Retina (tissue), 1 donor: Measurements from ENCODE around the gene CCL5.
"Not testable (repeated sequence)": the region's sequence is repeated elsewhere in the genome, so short reads cannot be mapped to it uniquely, and the experiment has no call there.

Experiments
- DNase-seq: peaks from one replicate; pipeline ENCODE4 v3.0.0-alpha.2; 2016

Gene CCL5

GRCh38 chr17:35898283-35899070 is 18.3 kb upstream of the CCL5 start:
- no peak for DNase-seq

GRCh38 chr17:35897772-35898171 is 17.6 kb upstream of the CCL5 start:
- not testable (repeated sequence) for DNase-seq

GRCh38 chr17:35895636-35896587 is 15.8 kb upstream of the CCL5 start:
- DNase-seq = no peak

- no peak for DNase-seq
Measured at GRCh38 chr17:35894206-35894605, 14.0 kb upstream of the CCL5 start.

- DNase-seq = no peak
Measured at GRCh38 chr17:35893751-35894150, 13.6 kb upstream of the CCL5 start.

- DNase-seq = no peak
Measured at GRCh38 chr17:35892091-35893035, 12.2 kb upstream of the CCL5 start.

- no peak for DNase-seq
Measured at GRCh38 chr17:35891269-35891668, 11.1 kb upstream of the CCL5 start.

- no peak for DNase-seq
Measured at GRCh38 chr17:35890774-35891155, 10.6 kb upstream of the CCL5 start.

- no peak for DNase-seq
Measured at GRCh38 chr17:35889818-35890773, 9.9 kb upstream of the CCL5 start.

GRCh38 chr17:35889241-35889640 is 9.1 kb upstream of the CCL5 start:
- no peak for DNase-seq

GRCh38 chr17:35878361-35878760 is 1.8 kb downstream of the CCL5 start:
- no peak for DNase-seq

GRCh38 chr17:35877345-35878029 is 2.7 kb downstream of the CCL5 start:
- DNase-seq = no peak

GRCh38 chr17:35876534-35876933 is 3.6 kb downstream of the CCL5 start:
- DNase-seq = no peak

- no peak for DNase-seq
Measured at GRCh38 chr17:35875800-35876139, 4.4 kb downstream of the CCL5 start.

GRCh38 chr17:35875072-35875799 is 4.9 kb downstream of the CCL5 start:
- no peak for DNase-seq

- DNase-seq = no peak
Measured at GRCh38 chr17:35872196-35872980, 7.8 kb downstream of the CCL5 start.

- DNase-seq = no peak
Measured at GRCh38 chr17:35870906-35871819, 9.0 kb downstream of the CCL5 start.

GRCh38 chr17:35868737-35869136 is 11.4 kb downstream of the CCL5 start, which contains the start of gene HEATR9:
Gene HEATR9, minus strand, starts transcription at chr17:35868891. Its CDS starts 149 bp downstream, at chr17:35868742.
- no peak for DNase-seq
